ENCODE results near the gene IFNGR1. TPM values are rescaled to one million over a fixed set of nuclear protein-coding genes. Genes with fewer than 3 reads are reported as not detected.

Gene IFNGR1
- total RNA-seq, 2 donors from 2014 or later, result 23.7 to 30.2 TPM

GRCh38 chr6:137246164-137246563, 27.0 kb upstream of the IFNGR1 start:
- no peak for DNase-seq
- no peaks in the 10 kb centered on the region for H3K36me3 Mint-ChIP-seq (ENCODE audit: low read depth)
- no peaks in the 10 kb centered on the region for H3K9me3 Mint-ChIP-seq
- peaks cover 4% of the 10 kb centered on the region for H3K4me1 Mint-ChIP-seq
- H3K4me3 Mint-ChIP-seq, result no peak overlapping the region
- WGBS, 2 experiments (ENCODE audit: insufficient coverage in 1 of 2, insufficient read length in 1 of 2), result 94% methylated on average over 4 of the region's 4 CpGs; no CpG with 5 or more reads in 1 of the 2 experiments
- H3K27me3 ChIP-seq (ENCODE audit: control insufficient read depth, insufficient read depth, low read length, poor library complexity, severe bottlenecking), result no peaks in the 10 kb centered on the region
- H3K27ac ChIP-seq (ENCODE audit: low read depth, low read length), result no peak overlapping the region
- no peaks in the 10 kb centered on the region for H3K36me3 ChIP-seq (ENCODE audit: control insufficient read depth, insufficient read depth, low read length)
- H3K27me3 Mint-ChIP-seq (ENCODE audit: insufficient read depth), result no peaks in the 10 kb centered on the region
- TF ChIP-seq CTCF (conservative IDR thresholded peaks at IDR 0.05), result no peak
- H3K9me3 ChIP-seq (ENCODE audit: control insufficient read depth, low read length), result no peaks in the 10 kb centered on the region
- H3K4me1 ChIP-seq (ENCODE audit: control insufficient read depth, insufficient read depth, low read length), result no peaks in the 10 kb centered on the region
- no peak overlapping the region for H3K9ac ChIP-seq (ENCODE audit: extremely low read depth, low read length, poor library complexity, severe bottlenecking)
- no peak overlapping the region for H3K4me3 ChIP-seq (ENCODE audit: low read length)
- H3K27ac Mint-ChIP-seq, result no peak overlapping the region

GRCh38 chr6:137241481-137242038, 22.4 kb upstream of the IFNGR1 start:
- H3K27me3 ChIP-seq (ENCODE audit: control insufficient read depth, insufficient read depth, low read length, poor library complexity, severe bottlenecking), result no peaks in the 10 kb centered on the region
- no peaks in the 10 kb centered on the region for H3K36me3 ChIP-seq (ENCODE audit: control insufficient read depth, insufficient read depth, low read length)
- Mint-ChIP-seq H3K27me3 (ENCODE audit: insufficient read depth) (peaks cover 2% of the 10 kb centered on the region), H3K4me1 (peaks cover 10% of the 10 kb centered on the region), H3K36me3 (ENCODE audit: low read depth) (no peaks in the 10 kb centered on the region), H3K9me3 (peaks cover 15% of the 10 kb centered on the region), H3K4me3 (no peak overlapping the region), H3K27ac (no peak overlapping the region)
- H3K9me3 ChIP-seq (ENCODE audit: control insufficient read depth, low read length), result peaks cover 6% of the 10 kb centered on the region
- H3K4me3 ChIP-seq (ENCODE audit: low read length), result no peak overlapping the region
- H3K27ac ChIP-seq (ENCODE audit: low read depth, low read length), result no peak overlapping the region
- no peak for DNase-seq
- H3K9ac ChIP-seq (ENCODE audit: extremely low read depth, low read length, poor library complexity, severe bottlenecking), result no peak overlapping the region
- TF ChIP-seq CTCF (conservative IDR thresholded peaks at IDR 0.05), result no peak
- 90 to 91% methylated on average over 3 of the region's 3 CpGs for WGBS, 2 experiments (ENCODE audit: insufficient coverage in 1 of 2, insufficient read length in 1 of 2)
- H3K4me1 ChIP-seq (ENCODE audit: control insufficient read depth, insufficient read depth, low read length), result peaks cover 4% of the 10 kb centered on the region

GRCh38 chr6:137240168-137240567, 21.0 kb upstream of the IFNGR1 start:
- H3K4me3 ChIP-seq (ENCODE audit: low read length), result no peak overlapping the region
- TF ChIP-seq CTCF (conservative IDR thresholded peaks at IDR 0.05), result no peak
- H3K27ac Mint-ChIP-seq, result no peak overlapping the region
- H3K4me1 ChIP-seq (ENCODE audit: control insufficient read depth, insufficient read depth, low read length), result peaks cover 4% of the 10 kb centered on the region
- peaks cover 10% of the 10 kb centered on the region for H3K4me1 Mint-ChIP-seq
- H3K9me3 ChIP-seq (ENCODE audit: control insufficient read depth, low read length), result peaks cover 6% of the 10 kb centered on the region
- H3K27me3 Mint-ChIP-seq (ENCODE audit: insufficient read depth), result peaks cover 2% of the 10 kb centered on the region
- no peaks in the 10 kb centered on the region for H3K36me3 ChIP-seq (ENCODE audit: control insufficient read depth, insufficient read depth, low read length)
- peaks cover 18% of the 10 kb centered on the region for H3K9me3 Mint-ChIP-seq
- WGBS, 2 experiments (ENCODE audit: insufficient coverage in 1 of 2, insufficient read length in 1 of 2), result 98 to 100% methylated on average over 1 of the region's 1 CpG
- no peak for DNase-seq
- H3K27me3 ChIP-seq (ENCODE audit: control insufficient read depth, insufficient read depth, low read length, poor library complexity, severe bottlenecking), result no peaks in the 10 kb centered on the region
- no peaks in the 10 kb centered on the region for H3K36me3 Mint-ChIP-seq (ENCODE audit: low read depth)
- no peak overlapping the region for H3K27ac ChIP-seq (ENCODE audit: low read depth, low read length)
- no peak overlapping the region for H3K9ac ChIP-seq (ENCODE audit: extremely low read depth, low read length, poor library complexity, severe bottlenecking)
- no peak overlapping the region for H3K4me3 Mint-ChIP-seq
